NCI-H748 (cell line): ENCODE measurements around the gene ZNF785.
A peak's percentile ranks its signal among the peaks of the same experiment; 100 is the strongest.
"Not testable (repeated sequence)": the region's sequence is repeated elsewhere in the genome, so short reads cannot be mapped to it uniquely, and the experiment has no call there.

Source experiments
- DNase-seq: peaks from one replicate; lab custom pipeline; 2025; ENCODE audit not compliant: unreplicated experiment; lab: John Stamatoyannopoulos, UW

The ZNF785 gene

DNA sequence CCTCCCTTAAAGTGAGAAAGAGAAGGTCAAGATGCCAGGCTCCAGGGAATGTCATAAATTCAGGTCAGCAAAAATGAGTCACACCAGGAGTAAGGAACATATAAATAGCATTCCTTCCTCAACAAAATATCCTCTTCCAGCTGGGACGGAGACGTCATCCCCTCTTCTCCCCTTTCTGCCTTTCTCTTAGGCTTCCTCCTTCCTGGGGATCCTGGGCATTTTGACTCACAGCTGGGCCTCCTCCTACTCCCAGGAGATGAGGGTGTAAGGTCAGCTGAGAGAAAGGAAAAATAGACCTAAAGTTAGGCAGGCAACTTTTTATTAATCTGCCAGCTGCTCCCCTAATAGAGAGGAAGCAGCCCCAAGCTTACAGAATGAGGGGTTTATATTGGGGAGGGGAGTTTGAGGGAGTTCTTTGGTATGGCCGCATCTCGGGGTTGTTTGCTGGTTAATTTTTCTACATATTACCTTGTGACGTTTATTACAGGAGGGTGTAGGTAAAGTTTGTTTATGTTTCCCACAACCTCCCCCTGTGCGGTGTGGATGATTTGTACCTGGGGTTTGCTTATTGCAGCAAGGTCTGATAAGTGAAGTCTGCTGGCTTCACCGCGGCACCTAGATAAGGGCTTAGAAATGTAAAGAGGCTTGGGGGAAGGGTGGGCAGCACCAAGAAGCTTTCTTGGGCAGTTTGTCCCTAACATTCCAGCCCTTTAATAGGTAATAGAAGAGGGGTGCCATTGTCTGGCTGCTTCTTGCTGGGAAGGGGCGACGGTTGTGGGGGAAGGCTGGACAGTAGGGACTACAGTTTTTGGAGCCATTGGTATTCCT is 43.8 kb downstream of the ZNF785 start:
- DNase-seq: no peak

DNA sequence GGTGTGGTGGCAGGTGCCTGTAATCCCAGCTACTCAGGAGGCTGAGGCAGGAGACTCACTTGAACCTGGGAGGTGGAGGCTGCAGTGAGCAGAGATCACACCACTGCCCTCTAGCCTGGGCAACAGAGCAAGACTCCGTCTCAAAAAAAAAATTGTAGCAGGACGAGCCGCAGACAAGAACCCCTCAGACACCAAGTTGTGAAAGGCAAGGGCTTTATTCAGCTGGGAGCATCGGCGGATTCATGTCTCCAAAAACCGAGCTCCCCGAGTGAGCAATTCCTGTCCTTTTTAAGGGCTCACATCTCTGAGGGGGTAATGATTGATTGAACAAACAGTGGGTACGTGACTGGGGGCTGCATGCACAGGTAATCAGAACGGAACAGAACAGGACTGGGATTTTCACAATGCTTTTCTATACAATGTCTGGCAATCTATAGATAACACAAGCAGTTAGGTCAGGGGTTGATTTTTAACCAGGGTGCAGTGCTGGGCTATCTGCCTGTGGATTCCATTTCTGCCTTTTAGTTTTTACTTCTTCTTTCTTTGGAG is 44.5 kb downstream of the ZNF785 start:
- DNase-seq: not testable (repeated sequence)

DNA sequence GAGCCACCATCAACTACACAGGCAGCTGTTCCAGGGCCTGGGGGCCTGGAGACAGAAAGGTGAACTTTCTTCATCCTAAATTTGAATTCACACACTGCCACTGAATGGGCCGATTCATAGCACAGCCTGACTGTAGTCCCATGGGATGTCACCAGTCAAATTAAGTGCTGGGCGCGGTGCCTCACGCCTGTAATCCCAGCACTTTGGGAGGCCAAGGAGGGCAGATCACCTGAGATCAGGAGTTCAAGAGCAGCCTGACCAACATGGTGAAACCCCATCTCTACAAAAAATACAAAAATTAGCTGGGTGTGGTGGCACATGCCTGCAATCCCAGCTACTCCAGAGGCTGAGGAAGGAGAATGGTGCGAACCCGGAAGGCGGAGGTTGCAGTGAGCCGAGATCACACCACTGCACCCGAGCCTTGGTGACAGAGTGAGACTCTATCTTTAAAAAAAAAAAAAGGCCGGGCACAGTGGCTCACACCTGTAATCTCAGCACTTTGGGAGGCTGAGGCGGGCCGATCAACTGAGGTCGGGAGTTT is 45.4 kb downstream of the ZNF785 start:
- not testable (repeated sequence) for DNase-seq

DNA sequence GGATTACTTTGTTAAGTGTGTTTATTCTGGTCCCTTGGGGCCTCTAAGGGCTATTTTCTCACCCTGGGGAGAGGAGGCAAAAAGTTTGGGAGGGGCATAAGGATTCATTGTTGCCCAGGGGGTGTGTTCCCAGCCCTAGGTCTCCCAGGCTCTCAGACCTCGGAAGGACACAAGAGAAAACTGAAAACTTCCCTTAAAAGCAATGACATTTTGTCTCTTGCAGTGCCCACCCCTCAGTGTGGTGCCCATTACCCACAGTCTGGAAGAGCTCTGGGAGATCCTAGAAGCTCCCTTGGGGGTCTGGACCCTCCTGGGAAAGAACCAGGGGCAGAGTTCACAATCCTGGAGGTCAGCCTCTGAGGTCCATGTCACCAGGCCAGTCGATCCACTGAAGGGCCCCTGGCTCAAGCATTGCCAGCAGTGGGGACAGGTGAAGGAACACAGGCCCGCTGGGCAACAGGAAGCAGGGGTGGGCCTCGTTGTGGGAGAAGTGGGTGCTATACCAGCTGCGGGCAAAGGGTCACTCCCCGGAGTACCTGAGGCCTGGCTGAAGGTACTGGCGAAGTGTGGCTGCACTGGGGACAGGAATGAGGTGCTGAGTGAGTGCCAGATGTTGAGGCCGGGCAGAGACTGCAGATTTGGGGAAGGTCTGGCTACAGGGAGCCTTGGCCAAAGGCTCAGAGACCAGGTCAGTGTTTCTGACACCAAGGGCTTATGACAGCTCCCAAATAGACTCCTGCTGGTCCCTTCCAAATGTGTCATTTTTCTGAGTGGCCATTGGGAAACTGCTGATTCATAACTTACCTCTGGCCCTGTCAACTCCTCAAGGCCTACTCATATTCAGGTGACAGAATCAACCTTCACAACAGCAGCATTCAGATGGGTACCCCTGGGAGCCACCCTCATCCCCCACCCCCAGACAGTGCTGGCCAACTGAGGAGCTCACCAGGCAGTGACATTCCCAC is 46.2 kb downstream of the ZNF785 start:
- no peak for DNase-seq

DNA sequence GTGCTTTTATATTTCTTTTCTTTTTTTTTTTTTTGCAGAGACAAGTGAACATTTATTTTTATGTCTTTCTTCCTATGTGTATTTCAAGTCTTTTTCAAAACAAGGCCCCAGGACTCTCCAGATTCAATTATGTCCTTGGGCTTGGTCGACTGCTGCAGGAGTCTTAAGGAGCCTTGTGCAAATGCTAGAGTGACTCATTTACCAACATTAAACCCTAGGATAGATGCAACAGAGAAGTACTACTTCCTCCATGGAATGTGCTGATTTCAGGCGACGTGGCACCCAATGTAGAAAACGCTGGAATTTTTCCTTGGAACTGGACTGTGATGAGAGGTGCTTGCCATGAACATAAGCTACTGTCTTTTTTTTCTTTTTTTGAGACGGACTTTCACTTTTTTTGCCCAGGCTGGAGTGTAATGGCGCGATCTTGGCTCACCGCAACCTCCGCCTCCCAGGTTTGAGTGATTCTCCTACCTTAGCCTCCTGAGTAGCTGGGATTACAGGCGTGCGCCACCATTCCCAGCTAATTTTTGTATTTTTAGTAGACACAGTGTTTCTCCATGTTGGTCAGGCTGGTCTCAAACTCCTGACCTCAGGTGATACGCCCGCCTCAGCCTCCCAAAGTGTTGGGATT is 49.0 kb downstream of the ZNF785 start:
- not testable (repeated sequence) for DNase-seq

DNA sequence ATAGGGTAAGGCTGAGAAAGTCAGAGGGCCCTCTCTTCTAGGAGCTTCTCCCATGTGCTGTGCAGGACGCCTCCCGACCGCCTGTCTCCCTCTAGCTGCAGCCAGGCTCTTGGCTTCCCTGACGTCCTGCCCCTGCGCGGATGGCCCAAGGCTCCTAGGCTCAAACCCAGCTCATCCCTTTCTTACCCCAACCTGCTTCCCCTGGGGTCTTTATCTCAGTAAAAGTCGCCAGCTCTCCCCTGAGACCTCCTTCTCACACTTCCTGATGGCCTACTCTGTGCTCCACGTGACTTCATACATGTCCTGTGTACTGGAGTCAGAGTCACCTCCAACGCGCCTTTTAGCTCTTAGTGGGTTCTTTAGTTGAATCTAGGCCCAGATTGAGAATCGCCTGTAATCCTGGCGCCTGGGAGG is 49.7 kb downstream of the ZNF785 start:
- DNase-seq: peak; percentile 65

DNA sequence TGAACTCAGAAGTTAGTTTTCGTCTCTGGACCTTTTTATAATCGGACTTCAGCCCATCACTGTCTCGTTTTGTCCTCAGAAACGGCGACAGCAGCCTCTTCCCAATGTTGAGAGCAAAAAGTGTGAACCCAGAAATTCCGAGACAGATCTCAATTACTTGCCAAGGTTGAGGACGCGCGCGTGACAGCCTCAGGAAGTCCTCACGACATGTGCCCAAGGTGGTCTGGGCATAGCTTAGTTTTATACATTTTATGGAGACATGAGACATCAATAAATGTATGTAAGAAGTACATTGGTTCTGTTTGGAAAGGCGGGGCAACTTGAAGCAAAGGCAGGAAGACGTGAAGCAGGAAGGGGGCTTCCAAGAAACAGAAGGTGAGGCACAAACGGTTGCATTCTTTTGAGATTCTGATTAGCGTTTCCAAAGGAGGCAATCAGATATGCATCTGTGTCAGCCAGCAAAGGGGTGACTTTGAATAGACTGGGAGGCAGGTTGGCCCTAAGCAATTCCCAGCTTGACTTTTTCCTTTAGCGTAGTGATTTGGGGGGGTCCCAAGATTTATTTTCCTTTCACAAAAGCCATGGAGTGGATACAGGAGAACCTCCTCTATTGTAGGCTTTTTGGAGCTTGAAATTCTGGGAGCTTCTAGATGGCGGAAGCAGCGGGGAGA is 50.3 kb downstream of the ZNF785 start:
- DNase-seq: no peak

DNA sequence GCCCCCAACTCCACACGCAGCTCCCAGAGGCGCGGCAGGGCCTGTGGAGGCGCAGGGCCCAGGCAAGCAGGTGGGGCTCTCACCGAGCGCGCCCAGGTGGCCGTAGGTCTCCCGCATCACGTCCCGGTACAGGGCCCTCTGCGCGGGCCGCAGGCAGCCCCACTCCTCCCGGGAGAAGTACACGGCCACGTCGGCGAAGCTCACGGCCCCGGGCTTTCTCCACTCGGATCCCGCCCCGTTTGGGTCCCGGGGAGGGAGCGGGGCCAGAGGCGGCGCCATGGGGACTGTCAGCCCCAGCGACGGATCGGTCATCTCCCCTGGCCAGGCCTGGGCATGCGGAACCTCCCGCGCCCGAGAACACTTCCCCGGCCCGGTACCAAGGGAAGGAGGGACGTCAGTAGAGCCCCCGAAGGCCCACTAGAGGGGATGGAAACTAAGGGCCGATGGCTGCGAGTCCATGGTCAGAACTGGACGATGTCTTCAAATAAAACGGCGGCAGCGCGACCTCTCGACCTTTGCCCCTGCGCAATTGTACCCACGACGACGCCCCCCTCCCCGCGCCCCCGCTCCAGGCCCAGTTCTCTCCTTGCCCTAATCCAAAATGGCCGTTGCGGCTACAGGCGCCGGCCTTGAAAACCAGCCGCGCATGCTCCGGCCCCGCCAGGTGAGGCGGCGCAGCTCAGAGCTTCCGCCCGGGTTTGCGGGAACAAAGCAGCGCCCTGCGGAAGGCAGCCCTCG is 51.0 kb downstream of the ZNF785 start, which contains the start of gene ZNF747:
Gene ZNF747, minus strand, starts transcription at position 491 of the 738 bp plus-strand sequence. Its CDS starts 179 bp downstream, at position 312.
- DNase-seq: peak; percentile 90

DNA sequence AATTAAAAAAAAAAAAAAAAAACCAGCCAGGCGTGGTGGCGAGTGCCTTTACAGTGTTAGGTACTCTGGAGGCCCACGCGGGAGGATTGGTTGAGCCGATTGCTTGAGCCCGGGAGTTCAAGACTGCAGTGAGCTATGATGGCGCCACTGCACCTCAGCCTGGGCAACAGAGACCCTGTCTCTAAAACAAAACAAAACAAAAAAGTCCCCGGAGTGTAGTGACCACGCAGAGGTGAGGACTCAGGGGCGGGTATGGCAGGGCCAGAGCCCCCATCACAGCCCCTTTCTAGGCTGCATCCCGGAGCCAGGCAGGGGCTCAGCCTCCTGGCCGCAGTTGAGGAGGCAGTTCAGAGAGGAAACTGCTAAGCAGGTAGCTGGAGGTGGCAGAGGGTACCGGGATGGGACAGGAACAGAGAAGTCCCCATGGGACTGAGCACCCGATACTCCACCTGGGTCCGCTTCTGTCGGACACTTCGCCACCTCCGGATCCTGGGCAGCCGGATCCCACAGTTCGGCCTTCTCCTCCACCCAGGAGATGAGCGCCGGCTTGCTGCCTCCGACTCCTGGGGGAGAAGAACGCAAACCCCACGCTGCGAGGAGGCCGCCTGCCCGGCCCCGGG is 51.6 kb downstream of the ZNF785 start:
- no peak for DNase-seq

DNA sequence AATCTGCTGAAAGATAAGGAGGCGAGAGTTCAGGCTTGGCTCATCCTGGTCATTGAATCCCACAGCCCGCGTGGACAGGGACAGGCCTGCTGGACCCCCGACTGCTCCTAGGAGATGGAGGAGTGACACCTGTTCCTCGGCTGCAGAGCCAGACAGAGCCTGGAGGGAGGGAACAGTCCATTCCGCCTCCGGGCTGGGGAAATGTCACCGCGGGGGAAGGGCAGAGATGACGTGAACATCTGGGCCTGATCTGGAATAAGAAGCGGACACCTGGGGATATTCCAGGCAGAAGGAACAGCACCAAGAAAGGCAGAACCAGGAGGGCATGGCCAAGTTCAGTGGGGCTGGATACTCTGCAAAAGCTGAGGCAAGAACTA is 52.4 kb downstream of the ZNF785 start:
- no peak for DNase-seq

DNA sequence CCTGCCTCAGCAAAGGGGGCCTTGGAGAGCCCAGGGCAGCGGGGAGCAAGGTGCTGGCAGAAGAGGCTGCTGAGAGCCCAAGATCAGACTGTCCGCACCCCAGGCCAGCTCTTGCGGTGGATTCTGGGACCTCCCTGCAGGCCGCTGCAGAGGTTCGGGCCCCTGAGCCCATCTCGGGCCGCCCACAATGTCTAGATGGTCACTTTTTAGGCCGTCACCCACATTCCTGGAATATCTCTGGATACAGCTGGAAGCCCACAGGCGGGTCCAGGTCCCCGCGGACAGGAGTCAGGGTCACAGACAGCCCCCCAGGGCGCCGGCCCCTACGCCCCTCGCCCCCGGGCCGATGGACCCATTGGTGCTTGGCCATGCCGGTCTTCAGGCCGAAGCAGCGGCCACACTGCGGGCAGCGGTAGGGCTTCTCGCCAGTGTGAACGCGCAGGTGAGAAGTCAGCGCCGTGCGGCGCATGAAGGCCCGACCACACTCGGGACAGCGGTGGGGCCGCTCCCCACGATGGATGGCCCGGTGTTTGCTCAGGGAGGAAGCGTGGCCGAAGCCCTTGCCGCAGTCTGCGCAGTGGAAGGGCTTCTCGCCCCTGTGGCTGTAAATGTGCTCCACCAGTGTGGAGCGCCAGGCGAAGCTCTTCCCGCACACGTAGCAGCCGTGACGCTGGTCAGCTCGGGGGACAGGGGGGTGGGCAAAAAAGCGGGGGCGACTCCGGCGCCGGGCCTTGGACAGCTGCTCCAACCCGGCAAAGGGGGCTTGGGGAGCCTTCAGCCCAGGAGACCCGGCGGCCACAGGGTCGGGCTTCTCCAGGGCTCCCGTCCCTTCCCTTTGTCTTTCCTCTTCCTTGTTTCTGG is 53.0 kb downstream of the ZNF785 start:
- DNase-seq: no peak
